Hypothalamus (tissue), 51 donors: Measurements from ENCODE around the gene POM121C.
"Not testable (repeated sequence)": the region's sequence is repeated elsewhere in the genome, so short reads cannot be mapped to it uniquely, and the experiment has no call there.

Experiments used
- DNase-seq, 51 donors: peaks; one replicate each; lab custom pipeline; 2025; lab: John Stamatoyannopoulos, UW

The POM121C gene

DNA sequence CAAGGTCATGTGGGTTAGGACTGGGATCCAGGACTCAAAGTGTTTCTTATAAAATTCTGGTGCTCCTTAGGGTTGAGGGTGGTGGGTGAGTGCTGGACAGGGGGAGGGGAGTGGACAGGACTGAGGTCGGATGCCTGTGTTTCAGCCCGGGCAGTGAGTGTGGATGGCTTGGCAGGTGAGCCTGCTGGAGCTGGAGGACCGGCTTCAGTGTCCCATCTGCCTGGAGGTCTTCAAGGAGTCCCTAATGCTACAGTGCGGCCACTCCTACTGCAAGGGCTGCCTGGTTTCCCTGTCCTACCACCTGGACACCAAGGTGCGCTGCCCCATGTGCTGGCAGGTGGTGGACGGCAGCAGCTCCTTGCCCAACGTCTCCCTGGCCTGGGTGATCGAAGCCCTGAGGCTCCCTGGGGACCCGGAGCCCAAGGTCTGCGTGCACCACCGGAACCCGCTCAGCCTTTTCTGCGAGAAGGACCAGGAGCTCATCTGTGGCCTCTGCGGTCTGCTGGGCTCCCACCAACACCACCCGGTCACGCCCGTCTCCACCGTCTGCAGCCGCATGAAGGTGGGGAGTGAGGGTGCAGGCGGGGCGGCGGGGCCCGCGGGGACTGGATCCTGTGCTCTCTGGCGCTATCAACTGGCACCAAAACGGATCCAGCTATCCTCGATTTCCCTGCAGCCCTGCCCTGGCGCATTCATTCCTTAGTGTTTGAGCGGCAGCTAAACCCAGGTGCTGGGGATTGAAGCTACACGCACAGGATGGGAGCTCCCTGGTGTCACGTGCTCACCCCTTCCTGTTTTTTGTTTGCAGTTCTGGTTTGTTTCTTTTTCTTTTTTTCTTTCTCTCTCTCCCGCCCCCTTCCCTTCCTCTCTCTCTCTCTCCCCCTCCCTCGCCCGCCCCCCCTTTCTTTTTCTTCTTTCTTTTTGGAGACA is 87.1 kb downstream of the POM121C start:
- DNase-seq, result not testable (repeated sequence)

DNA sequence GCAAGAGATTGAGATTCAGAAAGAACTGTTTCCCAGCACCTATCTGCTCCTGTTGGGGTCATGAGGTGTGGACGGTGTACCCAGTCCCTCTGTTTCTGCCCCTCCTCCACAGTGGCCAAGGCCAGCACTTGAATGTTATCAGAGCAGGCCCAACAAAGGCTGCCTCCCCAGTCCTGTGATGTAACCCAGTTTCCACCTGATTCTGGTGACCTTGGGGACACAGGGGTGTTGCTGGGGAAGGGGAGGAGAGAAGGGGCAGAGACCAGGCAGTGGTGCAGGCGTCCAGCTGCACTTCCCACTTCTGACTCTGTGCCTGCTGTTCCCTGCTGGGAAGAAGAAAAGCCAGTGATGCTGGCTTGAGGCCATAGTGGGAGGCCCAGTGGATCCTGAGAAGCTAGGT is 88.2 kb downstream of the POM121C start:
- not testable (repeated sequence) for DNase-seq

DNA sequence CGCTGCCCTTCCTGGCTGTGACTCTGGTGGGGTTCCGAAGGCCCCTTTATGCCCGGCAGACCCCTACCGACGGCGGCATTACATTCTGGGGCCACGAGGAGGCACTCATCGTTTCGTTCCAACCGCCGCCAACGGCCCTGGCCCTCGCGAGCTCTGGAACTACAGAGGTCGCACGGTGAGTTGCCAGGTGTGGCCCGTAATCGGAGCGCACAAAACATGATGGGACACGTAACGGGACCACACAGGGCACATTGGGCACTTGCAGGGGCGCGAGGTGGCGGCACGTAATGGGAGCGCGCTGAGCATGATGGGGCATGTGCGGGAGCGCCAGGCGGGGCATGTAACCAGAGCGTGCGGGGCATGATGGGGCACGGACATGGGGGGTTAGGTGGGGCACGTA is 90.8 kb downstream of the POM121C start, which contains the start of gene TRIM73:
Gene TRIM73, plus strand, starts transcription at position 301 of the 400 bp plus-strand sequence. CDS start 3,305 bp downstream, outside the sequence.
- DNase-seq, result not testable (repeated sequence)

DNA sequence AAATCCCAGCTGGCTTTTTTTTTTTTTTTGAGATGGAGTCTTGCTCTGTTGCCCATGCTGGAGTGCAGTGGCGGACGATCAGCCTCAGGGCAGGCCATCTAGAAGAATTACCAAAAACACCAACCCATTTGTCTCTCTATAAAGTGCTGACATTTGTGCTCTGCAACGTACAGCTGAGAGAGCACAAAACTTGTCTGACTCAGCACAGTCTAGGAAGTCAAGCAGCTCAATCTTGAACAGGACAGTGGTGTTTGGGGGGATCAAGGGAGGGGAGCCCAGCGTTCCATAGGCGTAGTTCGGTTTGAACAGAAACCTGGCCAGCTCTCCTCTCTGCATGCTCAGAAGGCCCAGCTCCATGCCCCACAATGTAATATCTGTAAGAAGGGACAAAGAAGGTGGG is 92.9 kb downstream of the POM121C start:
- DNase-seq, result not testable (repeated sequence)

DNA sequence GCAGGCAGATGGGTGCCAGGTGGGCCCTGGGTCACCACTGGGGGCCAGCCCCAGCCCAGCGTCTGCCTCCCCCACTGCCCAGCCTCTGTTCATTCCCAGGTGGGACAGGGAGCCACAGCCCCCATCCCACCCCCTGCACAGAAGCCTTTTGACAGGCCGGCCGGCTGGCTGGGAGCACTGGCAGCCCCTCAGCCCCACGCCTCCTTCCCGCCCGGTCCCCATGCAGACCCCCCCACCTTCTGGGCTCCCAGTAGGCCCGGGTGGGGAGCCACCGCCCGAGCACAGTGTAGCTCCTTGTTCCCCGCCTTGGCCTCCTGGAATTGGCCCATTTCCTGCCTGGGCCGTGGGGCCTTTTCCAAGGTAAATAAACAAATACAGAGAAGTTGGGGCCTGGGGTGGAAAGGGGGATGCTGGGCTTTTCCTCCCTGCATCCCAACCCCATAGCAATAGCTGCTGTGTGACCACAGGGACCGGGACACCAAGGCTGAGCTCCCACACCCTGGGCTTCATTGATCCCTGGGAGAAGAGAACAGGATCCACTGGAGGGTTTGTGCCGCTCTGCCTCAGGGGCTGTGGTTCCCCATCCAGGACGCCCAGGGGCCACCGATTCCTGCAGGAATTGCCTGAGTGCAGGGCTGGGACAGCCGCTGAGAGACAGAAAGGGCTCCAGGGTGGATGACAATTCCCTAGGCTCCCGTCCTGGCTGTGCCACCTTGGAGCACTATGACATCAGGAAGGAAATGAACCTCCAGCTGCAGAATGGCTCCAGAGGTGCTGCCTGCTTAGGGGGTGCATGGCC is 111.4 kb downstream of the POM121C start:
- not testable (repeated sequence) for DNase-seq

DNA sequence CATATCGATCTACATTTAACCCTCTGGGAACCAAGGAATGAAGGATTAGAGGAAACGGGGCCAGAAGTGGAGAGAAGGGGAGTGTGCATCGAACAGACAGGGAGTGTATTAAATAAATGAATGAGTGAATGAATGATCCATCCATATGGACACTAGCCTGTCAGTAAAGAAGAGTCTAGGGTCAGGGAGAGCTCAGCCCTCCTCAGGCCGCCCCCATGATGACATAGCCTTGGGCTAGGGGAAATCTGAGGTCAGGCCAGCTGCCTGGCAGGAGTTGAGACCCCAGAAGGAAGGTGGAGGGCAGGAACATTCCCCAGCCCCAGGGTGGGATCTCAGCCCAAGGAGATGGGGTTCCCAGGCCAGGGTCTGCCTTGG is 112.0 kb downstream of the POM121C start:
- not testable (repeated sequence) for DNase-seq

DNA sequence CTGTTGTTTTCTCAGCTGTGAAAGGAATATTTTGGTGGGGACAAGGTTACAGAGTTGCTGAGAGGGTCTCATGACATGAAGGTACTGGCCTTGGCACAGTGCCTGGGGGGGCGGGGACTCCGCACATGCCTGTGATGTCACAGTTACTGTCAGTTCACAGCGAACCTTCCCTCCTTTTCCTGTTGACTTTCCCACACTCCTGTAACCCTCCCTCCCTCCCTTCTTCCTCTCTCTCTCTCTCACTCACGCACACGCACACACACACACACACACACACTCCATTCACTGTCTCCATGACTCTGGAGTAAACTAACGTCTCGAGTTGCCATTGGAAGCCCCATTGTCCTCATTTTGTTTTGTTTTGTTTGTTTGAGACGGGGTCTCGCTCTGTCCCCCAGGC is 118.8 kb downstream of the POM121C start:
- not testable (repeated sequence) for DNase-seq
